Calu3 (cell line): ENCODE results near the gene IQCH. TPM values are rescaled to one million over a fixed set of nuclear protein-coding genes. Genes with fewer than 3 reads are reported as not detected.

Experiments used
- BruUV-seq: library from RNA; stranded (reverse); fragments of 400-500 nt; replicated peaks from 2 replicates; lab custom pipeline; 2021; lab: Mats Ljungman, UMichigan
- CTCF ChIA-PET: fragments of 300-600 bp; sonication (Branson Sonifier 250); formaldehyde crosslinking; loops from one replicate; lab custom pipeline; 2022; ENCODE audit warnings: antibody characterized with exemption; lab: Charles Lee
- DNase-seq: peaks from one replicate; pipeline ENCODE4 v3.0.0; 2022
- H3K27ac Mint-ChIP-seq: one replicate; pipeline ENCODE4 v1.8.0; 2022; ENCODE audit warnings: mixed read lengths; ENCODE audit not compliant: unreplicated experiment
- H3K27me3 Mint-ChIP-seq: one replicate; pipeline ENCODE4 v1.8.0; 2022; ENCODE audit warnings: mixed read lengths; ENCODE audit not compliant: unreplicated experiment
- H3K36me3 Mint-ChIP-seq: one replicate; pipeline ENCODE4 v1.8.0; 2022; ENCODE audit warnings: mild to moderate bottlenecking, moderate library complexity, mixed read lengths; ENCODE audit not compliant: insufficient read depth, unreplicated experiment
- H3K4me1 Mint-ChIP-seq: one replicate; pipeline ENCODE4 v1.8.0; 2022; ENCODE audit warnings: mild to moderate bottlenecking, low read depth, mixed read lengths; ENCODE audit not compliant: unreplicated experiment
- H3K4me3 Mint-ChIP-seq: one replicate; pipeline ENCODE4 v1.8.0; 2022; ENCODE audit warnings: mild to moderate bottlenecking, low read depth, moderate library complexity, mixed read lengths; ENCODE audit not compliant: unreplicated experiment
- H3K9me3 Mint-ChIP-seq: one replicate; pipeline ENCODE4 v1.8.0; 2022; ENCODE audit warnings: low read depth, mixed read lengths; ENCODE audit not compliant: unreplicated experiment
- CTCF ChIP-seq: fragments of 200-600 bp; IDR thresholded peaks from one replicate; pipeline ENCODE4 v1.8.0; 2022; ENCODE audit warnings: antibody characterized with exemption; ENCODE audit not compliant: unreplicated experiment
- intact Hi-C: fragments of 100-400 bp; cut with micrococcal nuclease; formaldehyde crosslinking; loops from one replicate; pipeline ENCODE4 v1.10.0; 2022; ENCODE audit not compliant: unreplicated experiment
- total RNA-seq: library from RNA; stranded (reverse); gene quantifications from 2 replicates; pipeline ENCODE4 v1.2.3, GENCODE V29; 2022

The IQCH gene
- total RNA-seq, 1 experiment from 2014 or later, result 5.5 TPM

- no peak overlapping the region for H3K27ac Mint-ChIP-seq
- CTCF ChIA-PET, result no interaction called here
- no peaks in the 10 kb centered on the region for H3K9me3 Mint-ChIP-seq
- DNase-seq, result no peak
- no TSS peak for BruUV-seq
- no peak overlapping the region for H3K4me3 Mint-ChIP-seq
- no peak for TF ChIP-seq CTCF
- peaks cover 5% of the 10 kb centered on the region for H3K36me3 Mint-ChIP-seq
- H3K27me3 Mint-ChIP-seq, result no peaks in the 10 kb centered on the region
- intact Hi-C loops, result no loop called here
- H3K4me1 Mint-ChIP-seq, result peaks cover 8% of the 10 kb centered on the region
These were observed 5.2 kb downstream of the IQCH start for GRCh38 chr15:67259806-67260205.

GRCh38 chr15:67266870-67267269 is 12.3 kb downstream of the IQCH start:
- H3K4me1 Mint-ChIP-seq, result no peaks in the 10 kb centered on the region
- H3K9me3 Mint-ChIP-seq, result no peaks in the 10 kb centered on the region
- no peak overlapping the region for H3K4me3 Mint-ChIP-seq
- no peak overlapping the region for H3K27ac Mint-ChIP-seq
- no peak for DNase-seq
- intact Hi-C loops, result no loop called here
- CTCF ChIA-PET, result no interaction called here
- no peak for TF ChIP-seq CTCF
- H3K36me3 Mint-ChIP-seq, result no peaks in the 10 kb centered on the region
- H3K27me3 Mint-ChIP-seq, result no peaks in the 10 kb centered on the region
- no TSS peak for BruUV-seq

GRCh38 chr15:67267440-67267839 is 12.9 kb downstream of the IQCH start:
- Mint-ChIP-seq H3K36me3 (no peaks in the 10 kb centered on the region), H3K4me3 (no peak overlapping the region), H3K27ac (no peak overlapping the region), H3K9me3 (no peaks in the 10 kb centered on the region), H3K27me3 (no peaks in the 10 kb centered on the region), H3K4me1 (no peaks in the 10 kb centered on the region)
- intact Hi-C loops, result no loop called here
- TF ChIP-seq CTCF, result no peak
- DNase-seq, result no peak
- CTCF ChIA-PET, result no interaction called here
- no TSS peak for BruUV-seq

GRCh38 chr15:67267951-67268941 is 13.7 kb downstream of the IQCH start:
- no peak for DNase-seq
- no peaks in the 10 kb centered on the region for H3K4me1 Mint-ChIP-seq
- intact Hi-C loops, result no loop called here
- no peaks in the 10 kb centered on the region for H3K27me3 Mint-ChIP-seq
- BruUV-seq, result no TSS peak
- no peak overlapping the region for H3K4me3 Mint-ChIP-seq
- H3K27ac Mint-ChIP-seq, result no peak overlapping the region
- no peak for TF ChIP-seq CTCF
- CTCF ChIA-PET, result interaction anchor here (0.6 kb wide), 1 partner anchor 28 kb away, joined by 3 read pairs; no protein-coding TSS in a partner anchor
- H3K9me3 Mint-ChIP-seq, result no peaks in the 10 kb centered on the region
- H3K36me3 Mint-ChIP-seq, result no peaks in the 10 kb centered on the region
